Measurements from ENCODE around the gene ASPA. TPM values are rescaled to one million over a fixed set of nuclear protein-coding genes. Genes with fewer than 3 reads are reported as not detected.

Gene ASPA
- total RNA-seq, 2 experiments from 2014 or later: not detected

DNA sequence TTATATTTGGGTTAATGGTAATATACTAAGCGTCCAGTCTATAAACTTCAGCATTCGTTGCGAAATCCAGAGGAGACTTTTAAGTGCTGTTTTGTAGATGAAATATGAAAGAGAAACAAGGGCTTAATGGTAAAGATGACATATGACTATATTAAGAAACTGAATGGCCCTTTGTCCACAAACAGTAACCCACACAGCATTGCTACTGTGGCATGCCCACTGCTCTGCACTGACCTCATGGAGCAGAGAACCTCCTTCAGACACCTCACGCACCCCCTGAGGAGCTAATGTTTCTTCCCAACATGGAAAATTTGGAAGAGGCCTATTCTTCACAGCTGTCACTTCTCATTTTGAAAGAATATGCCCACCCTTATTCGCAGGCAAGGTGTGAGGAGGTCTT, 26.7 kb downstream of the ASPA start:
- H3K9me3 ChIP-seq (ENCODE audit: low read length): no peaks in the 10 kb centered on the region
- ChIA-PET POLR2A (no interaction called here), CTCF (ENCODE audit: unreplicated experiment) (no interaction called here)
- H3K4me1 ChIP-seq (ENCODE audit: insufficient read depth, low read length, poor library complexity, severe bottlenecking): no peaks in the 10 kb centered on the region
- H4K20me1 ChIP-seq (ENCODE audit: insufficient read depth, low read length): no peaks in the 10 kb centered on the region
- BruUV-seq (replicated peaks): no TSS peak
- H3K36me3 ChIP-seq (ENCODE audit: insufficient read depth, low read length): no peaks in the 10 kb centered on the region
- intact Hi-C loops (cut with micrococcal nuclease; ENCODE audit: unreplicated experiment): no loop called here
- no peak overlapping the region for H2AFZ ChIP-seq (ENCODE audit: low read length)
- no peak overlapping the region for H3K4me3 ChIP-seq (ENCODE audit: low read depth, low read length, poor library complexity, severe bottlenecking)
- H3K79me2 ChIP-seq (ENCODE audit: insufficient read depth, low read depth, low read length): no peaks in the 10 kb centered on the region
- no peaks in the 10 kb centered on the region for H3K9me2 ChIP-seq (ENCODE audit: insufficient read depth, low read length)
- H3K4me2 ChIP-seq (ENCODE audit: low read length): no peak overlapping the region
- no peak for TF ChIP-seq EZH2phosphoT487 (IDR thresholded peaks at IDR 0.05; ENCODE audit: borderline replicate concordance, low read depth, low read length)
- TF ChIP-seq, protein P1, sequence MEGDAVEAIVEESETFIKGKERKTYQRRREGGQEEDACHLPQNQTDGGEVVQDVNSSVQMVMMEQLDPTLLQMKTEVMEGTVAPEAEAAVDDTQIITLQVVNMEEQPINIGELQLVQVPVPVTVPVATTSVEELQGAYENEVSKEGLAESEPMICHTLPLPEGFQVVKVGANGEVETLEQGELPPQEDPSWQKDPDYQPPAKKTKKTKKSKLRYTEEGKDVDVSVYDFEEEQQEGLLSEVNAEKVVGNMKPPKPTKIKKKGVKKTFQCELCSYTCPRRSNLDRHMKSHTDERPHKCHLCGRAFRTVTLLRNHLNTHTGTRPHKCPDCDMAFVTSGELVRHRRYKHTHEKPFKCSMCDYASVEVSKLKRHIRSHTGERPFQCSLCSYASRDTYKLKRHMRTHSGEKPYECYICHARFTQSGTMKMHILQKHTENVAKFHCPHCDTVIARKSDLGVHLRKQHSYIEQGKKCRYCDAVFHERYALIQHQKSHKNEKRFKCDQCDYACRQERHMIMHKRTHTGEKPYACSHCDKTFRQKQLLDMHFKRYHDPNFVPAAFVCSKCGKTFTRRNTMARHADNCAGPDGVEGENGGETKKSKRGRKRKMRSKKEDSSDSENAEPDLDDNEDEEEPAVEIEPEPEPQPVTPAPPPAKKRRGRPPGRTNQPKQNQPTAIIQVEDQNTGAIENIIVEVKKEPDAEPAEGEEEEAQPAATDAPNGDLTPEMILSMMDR (conservative IDR thresholded peaks at IDR 0.05; ENCODE audit: low read length): no peak
- no peak for DNase-seq (ENCODE audit: low spot score)
- no peak overlapping the region for H3K27ac ChIP-seq (ENCODE audit: low read depth, low read length, poor library complexity, severe bottlenecking)

GRCh38 chr17:3503285-3503684, 27.5 kb downstream of the ASPA start:
- POLR2A ChIA-PET: no interaction called here
- no peak for DNase-seq (ENCODE audit: low spot score)
- Histone ChIP-seq H4K20me1 (ENCODE audit: insufficient read depth, low read length) (no peaks in the 10 kb centered on the region), H3K4me2 (ENCODE audit: low read length) (no peak overlapping the region), H3K4me3 (ENCODE audit: low read depth, low read length, poor library complexity, severe bottlenecking) (no peak overlapping the region), H3K4me1 (ENCODE audit: insufficient read depth, low read length, poor library complexity, severe bottlenecking) (no peaks in the 10 kb centered on the region), H2AFZ (ENCODE audit: low read length) (no peak overlapping the region), H3K9me3 (ENCODE audit: low read length) (no peaks in the 10 kb centered on the region), H3K9me2 (ENCODE audit: insufficient read depth, low read length) (no peaks in the 10 kb centered on the region), H3K36me3 (ENCODE audit: insufficient read depth, low read length) (no peaks in the 10 kb centered on the region), H3K79me2 (ENCODE audit: insufficient read depth, low read depth, low read length) (no peaks in the 10 kb centered on the region), H3K27ac (ENCODE audit: low read depth, low read length, poor library complexity, severe bottlenecking) (no peak overlapping the region)
- no TSS peak for BruUV-seq (replicated peaks)
- intact Hi-C loops (cut with micrococcal nuclease; ENCODE audit: unreplicated experiment): no loop called here
- CTCF ChIA-PET (ENCODE audit: unreplicated experiment): no interaction called here
- TF ChIP-seq, protein P1 (conservative IDR thresholded peaks at IDR 0.05; ENCODE audit: low read length): no peak
- TF ChIP-seq EZH2phosphoT487 (IDR thresholded peaks at IDR 0.05; ENCODE audit: borderline replicate concordance, low read depth, low read length): no peak

DNA sequence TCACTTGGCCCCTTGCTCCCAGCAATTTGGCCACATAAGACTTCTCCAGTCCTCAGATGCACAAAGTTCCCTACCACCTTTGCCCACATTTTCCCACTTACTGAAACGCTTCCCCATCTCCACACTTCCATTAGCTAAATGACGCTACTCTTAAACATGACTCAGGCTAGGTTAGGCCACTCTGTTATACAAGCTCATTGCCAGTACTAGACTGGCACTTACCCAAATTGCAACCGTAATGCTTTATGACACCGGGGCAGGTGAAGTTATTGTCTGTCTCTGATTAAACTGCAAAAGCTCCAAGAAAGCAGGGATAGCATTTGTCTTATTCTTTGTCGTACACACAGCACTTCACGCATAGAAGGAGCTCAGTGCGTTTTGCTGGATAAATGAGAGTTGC, 29.2 kb downstream of the ASPA start:
- no TSS peak for BruUV-seq (replicated peaks)
- intact Hi-C loops (cut with micrococcal nuclease; ENCODE audit: unreplicated experiment): no loop called here
- Histone ChIP-seq H3K9me2 (ENCODE audit: insufficient read depth, low read length) (no peaks in the 10 kb centered on the region), H2AFZ (ENCODE audit: low read length) (no peak overlapping the region), H3K9me3 (ENCODE audit: low read length) (no peaks in the 10 kb centered on the region), H3K27ac (ENCODE audit: low read depth, low read length, poor library complexity, severe bottlenecking) (no peak overlapping the region), H3K79me2 (ENCODE audit: insufficient read depth, low read depth, low read length) (no peaks in the 10 kb centered on the region), H3K4me1 (ENCODE audit: insufficient read depth, low read length, poor library complexity, severe bottlenecking) (no peaks in the 10 kb centered on the region), H4K20me1 (ENCODE audit: insufficient read depth, low read length) (no peaks in the 10 kb centered on the region), H3K4me2 (ENCODE audit: low read length) (no peak overlapping the region), H3K36me3 (ENCODE audit: insufficient read depth, low read length) (no peaks in the 10 kb centered on the region), H3K4me3 (ENCODE audit: low read depth, low read length, poor library complexity, severe bottlenecking) (no peak overlapping the region)
- ChIA-PET CTCF (ENCODE audit: unreplicated experiment) (no interaction called here), POLR2A (interaction anchor here (0.6 to 0.7 kb wide), 2 partner anchors 12 to 47 kb away, joined by 3 to 4 read pairs; no protein-coding TSS in a partner anchor)
- no peak for TF ChIP-seq EZH2phosphoT487 (IDR thresholded peaks at IDR 0.05; ENCODE audit: borderline replicate concordance, low read depth, low read length)
- TF ChIP-seq, protein P1 (conservative IDR thresholded peaks at IDR 0.05; ENCODE audit: low read length): no peak
- no peak for DNase-seq (ENCODE audit: low spot score)
